Measurements from ENCODE around the gene RSRC2. TPM values are rescaled to one million over a fixed set of nuclear protein-coding genes. Genes with fewer than 3 reads are reported as not detected.
"Not testable (repeated sequence)": the region's sequence is repeated elsewhere in the genome, so short reads cannot be mapped to it uniquely, and the experiment has no call there.

The RSRC2 gene
- total RNA-seq, 2 donors from 2014 or later, result 71.5 to 97.6 TPM

DNA sequence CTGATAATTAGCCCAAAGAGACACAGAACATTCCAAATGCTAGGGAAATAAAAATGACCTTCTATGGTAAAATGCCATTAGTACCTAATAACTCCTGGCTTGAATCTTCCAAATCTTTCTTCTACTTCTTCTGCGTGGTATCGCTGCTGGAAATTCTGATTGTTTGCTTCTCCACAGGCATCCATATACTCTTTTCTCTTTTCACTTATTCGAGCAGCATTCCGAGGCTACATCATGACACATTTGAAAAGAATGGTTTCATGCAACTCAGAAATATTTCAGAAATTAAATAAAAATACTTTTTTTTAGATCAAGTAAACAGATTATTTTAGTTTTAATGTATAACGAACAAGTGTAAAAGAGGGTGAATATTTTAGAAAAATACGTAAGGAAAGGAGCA lies 44.9 kb downstream of the RSRC2 start:
- DNase-seq (ENCODE audit: low spot score) (no peak), ATAC-seq (ENCODE audit: insufficient number of reproducible peaks, low FRiP score, low read depth) (no peak)
- Histone ChIP-seq H3K27me3 (replicated peaks; ENCODE audit: insufficient read depth) (no peaks in the 10 kb centered on the region), H3K36me3 (peaks cover 60% of the 10 kb centered on the region), H3K4me3 (no peak overlapping the region), H3K27ac (no peak overlapping the region), H3K9me3 (no peaks in the 10 kb centered on the region), H3K4me1 (ENCODE audit: control insufficient read depth in 1 of 2, low read depth in 2 of 2) (no peaks in the 10 kb centered on the region)
- TF ChIP-seq, protein P1, sequence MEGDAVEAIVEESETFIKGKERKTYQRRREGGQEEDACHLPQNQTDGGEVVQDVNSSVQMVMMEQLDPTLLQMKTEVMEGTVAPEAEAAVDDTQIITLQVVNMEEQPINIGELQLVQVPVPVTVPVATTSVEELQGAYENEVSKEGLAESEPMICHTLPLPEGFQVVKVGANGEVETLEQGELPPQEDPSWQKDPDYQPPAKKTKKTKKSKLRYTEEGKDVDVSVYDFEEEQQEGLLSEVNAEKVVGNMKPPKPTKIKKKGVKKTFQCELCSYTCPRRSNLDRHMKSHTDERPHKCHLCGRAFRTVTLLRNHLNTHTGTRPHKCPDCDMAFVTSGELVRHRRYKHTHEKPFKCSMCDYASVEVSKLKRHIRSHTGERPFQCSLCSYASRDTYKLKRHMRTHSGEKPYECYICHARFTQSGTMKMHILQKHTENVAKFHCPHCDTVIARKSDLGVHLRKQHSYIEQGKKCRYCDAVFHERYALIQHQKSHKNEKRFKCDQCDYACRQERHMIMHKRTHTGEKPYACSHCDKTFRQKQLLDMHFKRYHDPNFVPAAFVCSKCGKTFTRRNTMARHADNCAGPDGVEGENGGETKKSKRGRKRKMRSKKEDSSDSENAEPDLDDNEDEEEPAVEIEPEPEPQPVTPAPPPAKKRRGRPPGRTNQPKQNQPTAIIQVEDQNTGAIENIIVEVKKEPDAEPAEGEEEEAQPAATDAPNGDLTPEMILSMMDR (IDR thresholded peaks at IDR 0.05), result no peak

DNA sequence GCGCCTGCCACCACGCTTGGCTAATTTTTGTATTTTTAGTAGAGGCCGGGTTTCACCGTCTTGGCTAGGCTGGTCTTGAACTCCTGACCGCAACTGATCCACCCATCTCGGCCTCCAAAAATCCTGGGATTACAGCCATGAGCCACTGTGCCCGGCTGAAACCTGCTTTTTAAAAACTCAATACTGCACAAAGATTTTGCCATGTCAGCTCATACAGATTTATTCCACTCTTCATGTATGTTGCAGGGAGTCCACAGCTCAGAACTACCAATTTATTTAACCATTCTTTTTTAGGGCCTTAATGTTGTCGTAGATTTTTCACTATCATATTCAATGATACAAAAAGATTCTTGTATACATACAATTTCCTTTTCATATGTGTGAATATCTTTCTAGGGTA lies 46.0 kb downstream of the RSRC2 start:
- Histone ChIP-seq H3K4me1 (ENCODE audit: control insufficient read depth in 1 of 2, low read depth in 2 of 2) (no peaks in the 10 kb centered on the region), H3K4me3 (no peak overlapping the region), H3K36me3 (peaks cover 58% of the 10 kb centered on the region), H3K27ac (no peak overlapping the region), H3K9me3 (no peaks in the 10 kb centered on the region), H3K27me3 (replicated peaks; ENCODE audit: insufficient read depth) (no peaks in the 10 kb centered on the region)
- no peak for DNase-seq (ENCODE audit: low spot score)
- TF ChIP-seq, protein P1 (IDR thresholded peaks at IDR 0.05), result no peak
- ATAC-seq (ENCODE audit: insufficient number of reproducible peaks, low FRiP score, low read depth), result no peak

DNA sequence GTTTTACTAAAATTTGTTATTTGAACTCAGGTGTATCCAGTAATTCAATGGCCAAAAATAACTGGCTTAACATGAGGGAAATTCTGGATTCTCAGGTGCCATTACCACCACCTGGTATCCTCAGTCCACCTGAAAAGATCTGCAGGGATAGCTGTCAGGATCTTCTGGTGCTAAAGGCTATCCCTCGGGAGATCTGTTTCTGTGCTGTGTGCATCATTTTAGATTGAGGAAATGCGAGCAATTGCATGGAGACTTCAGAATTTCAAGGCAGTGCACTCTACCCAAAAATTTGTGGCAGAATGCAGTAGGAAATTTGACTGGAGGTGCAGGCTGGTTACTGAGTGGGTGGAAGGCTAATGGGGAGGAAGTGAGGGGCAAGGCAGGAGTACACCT lies 52.4 kb downstream of the RSRC2 start:
- ATAC-seq (ENCODE audit: insufficient number of reproducible peaks, low FRiP score, low read depth) (no peak), DNase-seq (ENCODE audit: low spot score) (no peak)
- no peak overlapping the region for H3K27ac ChIP-seq
- H3K27me3 ChIP-seq (replicated peaks; ENCODE audit: insufficient read depth), result no peaks in the 10 kb centered on the region
- H3K36me3 ChIP-seq, result peaks cover 54% of the 10 kb centered on the region
- no peaks in the 10 kb centered on the region for H3K9me3 ChIP-seq
- TF ChIP-seq, protein P1 (IDR thresholded peaks at IDR 0.05), result no peak
- peaks cover 0 to 13% of the 10 kb centered on the region in 2 donors for H3K4me1 ChIP-seq (ENCODE audit: control insufficient read depth in 1 of 2, low read depth in 2 of 2)
- H3K4me3 ChIP-seq, result no peak overlapping the region

DNA sequence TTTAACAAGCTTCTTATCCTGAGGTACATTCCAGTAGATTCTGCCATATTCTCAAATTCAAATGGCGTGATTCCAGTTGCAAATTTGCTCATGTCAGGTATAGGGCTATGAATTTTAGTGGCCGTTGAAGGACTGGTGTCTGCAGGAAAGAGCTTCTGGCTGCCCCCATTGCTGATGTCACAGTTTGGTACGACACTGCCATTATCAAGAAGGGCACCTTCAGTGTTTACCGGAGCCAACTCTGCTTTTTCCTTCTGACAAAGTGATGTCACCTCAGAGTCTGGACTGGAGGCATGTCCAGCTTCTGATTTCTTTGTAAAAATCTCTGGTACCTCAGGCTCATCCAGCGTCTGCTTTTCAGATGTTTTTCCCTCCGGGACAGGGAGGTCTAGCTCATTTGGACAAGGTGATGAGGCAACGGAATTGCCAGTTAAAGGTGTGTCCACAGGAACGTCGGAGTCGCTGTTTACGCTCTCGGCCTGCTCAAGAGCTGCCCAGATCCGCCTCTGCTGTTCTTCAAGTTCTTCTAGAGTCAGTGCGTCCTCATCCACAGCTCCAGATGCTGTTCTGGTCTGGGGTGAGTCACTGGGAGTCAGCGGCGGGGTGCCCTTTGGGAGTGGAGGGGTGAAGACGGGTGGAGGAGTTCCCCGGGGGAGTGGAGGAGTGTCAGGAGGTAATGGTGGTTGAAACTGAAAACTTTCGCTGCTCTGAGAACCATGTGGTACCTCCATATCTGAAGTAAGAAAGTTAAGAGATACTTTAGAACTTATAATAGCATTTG lies 53.0 kb downstream of the RSRC2 start:
- no peak overlapping the region for H3K27ac ChIP-seq
- H3K4me1 ChIP-seq (ENCODE audit: control insufficient read depth in 1 of 2, low read depth in 2 of 2), result peaks cover 0 to 13% of the 10 kb centered on the region in 2 donors
- no peak for DNase-seq (ENCODE audit: low spot score)
- H3K9me3 ChIP-seq, result no peaks in the 10 kb centered on the region
- no peaks in the 10 kb centered on the region for H3K27me3 ChIP-seq (replicated peaks; ENCODE audit: insufficient read depth)
- H3K4me3 ChIP-seq, result no peak overlapping the region
- TF ChIP-seq, protein P1 (IDR thresholded peaks at IDR 0.05), result no peak
- H3K36me3 ChIP-seq, result peaks cover 49% of the 10 kb centered on the region
- no peak for ATAC-seq (ENCODE audit: insufficient number of reproducible peaks, low FRiP score, low read depth)

- Histone ChIP-seq H3K27ac (peak overlapping the region; percentile 68 to 72), H3K4me3 (peak overlapping the region; percentile 43), H3K9me3 (no peaks in the 10 kb centered on the region), H3K36me3 (peaks cover 28% of the 10 kb centered on the region), H3K27me3 (replicated peaks; ENCODE audit: insufficient read depth) (no peaks in the 10 kb centered on the region), H3K4me1 (ENCODE audit: control insufficient read depth in 1 of 2, low read depth in 2 of 2) (peaks cover 0 to 13% of the 10 kb centered on the region in 2 donors)
- TF ChIP-seq, protein P1 (IDR thresholded peaks at IDR 0.05), result peak; percentile 76
- DNase-seq (ENCODE audit: low spot score), result no peak
- ATAC-seq (ENCODE audit: insufficient number of reproducible peaks, low FRiP score, low read depth), result no peak
These were observed 55.2 kb downstream of the RSRC2 start for GRCh38 chr12:122471324-122472226.

DNA sequence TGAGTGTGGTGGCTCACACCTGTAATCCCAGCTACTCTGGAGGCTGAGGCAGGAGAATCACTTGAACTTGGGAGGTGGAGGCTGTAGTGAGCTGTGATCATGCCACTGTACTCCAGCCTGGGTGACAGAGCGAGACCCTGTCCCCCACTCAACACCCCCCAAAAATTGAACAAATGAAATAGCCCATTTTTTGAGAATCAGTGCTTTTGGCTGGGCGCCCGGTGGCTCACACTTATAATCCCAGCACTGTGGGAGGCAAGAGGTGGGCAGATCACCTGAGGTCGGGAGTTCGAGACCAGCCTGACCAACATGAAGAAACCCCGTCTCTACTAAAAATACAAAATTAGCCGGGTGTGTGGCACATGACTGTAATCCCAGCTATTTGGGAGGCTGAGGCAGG lies 56.2 kb downstream of the RSRC2 start:
- not testable (repeated sequence) for H3K9me3 ChIP-seq; ATAC-seq (ENCODE audit: insufficient number of reproducible peaks, low FRiP score, low read depth); DNase-seq (ENCODE audit: low spot score); H3K27me3 ChIP-seq (replicated peaks; ENCODE audit: insufficient read depth); H3K4me3 ChIP-seq
- Histone ChIP-seq H3K4me1 (ENCODE audit: control insufficient read depth in 1 of 2, low read depth in 2 of 2) (peaks cover 0 to 13% of the 10 kb centered on the region in 2 donors), H3K27ac (peak overlapping the region in 1 of 2 donors; percentile 68), H3K36me3 (peaks cover 23% of the 10 kb centered on the region)

GRCh38 chr12:122469856-122470255 lies 56.9 kb downstream of the RSRC2 start:
- Histone ChIP-seq H3K36me3 (peaks cover 15% of the 10 kb centered on the region), H3K4me1 (ENCODE audit: control insufficient read depth in 1 of 2, low read depth in 2 of 2) (peaks cover 0 to 13% of the 10 kb centered on the region in 2 donors)
- H3K9me3 ChIP-seq; H3K4me3 ChIP-seq; ATAC-seq (ENCODE audit: insufficient number of reproducible peaks, low FRiP score, low read depth); H3K27me3 ChIP-seq (replicated peaks; ENCODE audit: insufficient read depth); H3K27ac ChIP-seq; DNase-seq (ENCODE audit: low spot score): not testable (repeated sequence)

All from thoracic aorta (tissue), 2 donors.